Measurements from ENCODE around the gene CXCR1. TPM values are rescaled to one million over a fixed set of nuclear protein-coding genes. Genes with fewer than 3 reads are reported as not detected.

The CXCR1 gene
- total RNA-seq, 2 experiments from 2014 or later = 0.08 TPM; not detected in 1

DNA sequence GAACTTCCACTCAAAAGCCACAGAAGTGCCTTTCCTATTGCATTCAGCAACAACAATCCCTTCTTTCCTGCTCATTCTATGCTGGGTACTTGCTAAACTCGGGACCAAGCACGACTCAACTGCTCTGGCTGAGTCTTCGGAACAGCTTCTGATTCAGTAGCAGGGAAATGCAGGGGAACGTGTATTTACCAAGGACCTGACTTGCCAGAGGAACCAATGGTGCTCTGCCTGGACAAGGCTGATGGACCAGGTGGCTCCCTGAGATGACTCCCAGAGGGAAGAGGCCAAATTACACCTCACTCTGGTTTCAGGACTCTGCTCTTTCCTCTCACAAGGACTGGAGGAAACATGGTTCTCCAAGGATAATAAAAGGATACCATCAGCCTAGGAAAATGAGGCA is 28.7 kb downstream of the CXCR1 start:
- DNase-seq = no peak
- H3K27ac Mint-ChIP-seq = no peak overlapping the region
- peaks cover 40% of the 10 kb centered on the region for H3K27me3 Mint-ChIP-seq
- intact Hi-C loops (cut with DNase I, micrococcal nuclease) = no loop called here
- Histone ChIP-seq H3K27ac (ENCODE audit: low read depth in 1 of 2, low read length in 2 of 2) (no peak overlapping the region), H3K36me3 (ENCODE audit: insufficient read depth, low read length) (no peaks in the 10 kb centered on the region), H3K9me3 (ENCODE audit: control insufficient read depth in 1 of 2, insufficient read depth in 1 of 2, low read length in 2 of 2) (no peaks in the 10 kb centered on the region), H3K4me3 (ENCODE audit: low read length) (no peak overlapping the region), H3K4me1 (ENCODE audit: insufficient read depth, low read length) (no peaks in the 10 kb centered on the region), H3K27me3 (ENCODE audit: control insufficient read depth in 1 of 2, insufficient read depth in 2 of 2, low read length in 2 of 2) (peaks cover 9 to 15% of the 10 kb centered on the region in 2 experiments)
- ATAC-seq (ENCODE audit: poor library complexity) = no peak
- TF ChIP-seq, protein P1, sequence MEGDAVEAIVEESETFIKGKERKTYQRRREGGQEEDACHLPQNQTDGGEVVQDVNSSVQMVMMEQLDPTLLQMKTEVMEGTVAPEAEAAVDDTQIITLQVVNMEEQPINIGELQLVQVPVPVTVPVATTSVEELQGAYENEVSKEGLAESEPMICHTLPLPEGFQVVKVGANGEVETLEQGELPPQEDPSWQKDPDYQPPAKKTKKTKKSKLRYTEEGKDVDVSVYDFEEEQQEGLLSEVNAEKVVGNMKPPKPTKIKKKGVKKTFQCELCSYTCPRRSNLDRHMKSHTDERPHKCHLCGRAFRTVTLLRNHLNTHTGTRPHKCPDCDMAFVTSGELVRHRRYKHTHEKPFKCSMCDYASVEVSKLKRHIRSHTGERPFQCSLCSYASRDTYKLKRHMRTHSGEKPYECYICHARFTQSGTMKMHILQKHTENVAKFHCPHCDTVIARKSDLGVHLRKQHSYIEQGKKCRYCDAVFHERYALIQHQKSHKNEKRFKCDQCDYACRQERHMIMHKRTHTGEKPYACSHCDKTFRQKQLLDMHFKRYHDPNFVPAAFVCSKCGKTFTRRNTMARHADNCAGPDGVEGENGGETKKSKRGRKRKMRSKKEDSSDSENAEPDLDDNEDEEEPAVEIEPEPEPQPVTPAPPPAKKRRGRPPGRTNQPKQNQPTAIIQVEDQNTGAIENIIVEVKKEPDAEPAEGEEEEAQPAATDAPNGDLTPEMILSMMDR (IDR thresholded peaks at IDR 0.05) = no peak
- no peaks in the 10 kb centered on the region for H3K36me3 Mint-ChIP-seq (ENCODE audit: low read depth)
- H3K4me3 Mint-ChIP-seq = no peak overlapping the region
- ChIA-PET POLR2A (no interaction called here), CTCF (no interaction called here)
- H3K4me1 Mint-ChIP-seq (ENCODE audit: low read depth) = no peaks in the 10 kb centered on the region
- H3K9me3 Mint-ChIP-seq = no peaks in the 10 kb centered on the region

- ATAC-seq (ENCODE audit: poor library complexity) (no peak), DNase-seq (no peak)
- ChIA-PET POLR2A (no interaction called here), CTCF (no interaction called here)
- no peaks in the 10 kb centered on the region for H3K36me3 Mint-ChIP-seq (ENCODE audit: low read depth)
- H3K9me3 Mint-ChIP-seq = no peaks in the 10 kb centered on the region
- H3K4me3 Mint-ChIP-seq = no peak overlapping the region
- Histone ChIP-seq H3K27me3 (ENCODE audit: control insufficient read depth in 1 of 2, insufficient read depth in 2 of 2, low read length in 2 of 2) (peaks cover 9 to 15% of the 10 kb centered on the region in 2 experiments), H3K36me3 (ENCODE audit: insufficient read depth, low read length) (no peaks in the 10 kb centered on the region), H3K4me1 (ENCODE audit: insufficient read depth, low read length) (no peaks in the 10 kb centered on the region), H3K9me3 (ENCODE audit: control insufficient read depth in 1 of 2, insufficient read depth in 1 of 2, low read length in 2 of 2) (no peaks in the 10 kb centered on the region), H3K4me3 (ENCODE audit: low read length) (no peak overlapping the region), H3K27ac (ENCODE audit: low read depth in 1 of 2, low read length in 2 of 2) (no peak overlapping the region)
- TF ChIP-seq, protein P1 (IDR thresholded peaks at IDR 0.05) = no peak
- peaks cover 40% of the 10 kb centered on the region for H3K27me3 Mint-ChIP-seq
- H3K4me1 Mint-ChIP-seq (ENCODE audit: low read depth) = no peaks in the 10 kb centered on the region
- H3K27ac Mint-ChIP-seq = no peak overlapping the region
- intact Hi-C loops (cut with DNase I, micrococcal nuclease) = no loop called here
These were observed 29.2 kb downstream of the CXCR1 start for GRCh38 chr2:218137514-218137913.

DNA sequence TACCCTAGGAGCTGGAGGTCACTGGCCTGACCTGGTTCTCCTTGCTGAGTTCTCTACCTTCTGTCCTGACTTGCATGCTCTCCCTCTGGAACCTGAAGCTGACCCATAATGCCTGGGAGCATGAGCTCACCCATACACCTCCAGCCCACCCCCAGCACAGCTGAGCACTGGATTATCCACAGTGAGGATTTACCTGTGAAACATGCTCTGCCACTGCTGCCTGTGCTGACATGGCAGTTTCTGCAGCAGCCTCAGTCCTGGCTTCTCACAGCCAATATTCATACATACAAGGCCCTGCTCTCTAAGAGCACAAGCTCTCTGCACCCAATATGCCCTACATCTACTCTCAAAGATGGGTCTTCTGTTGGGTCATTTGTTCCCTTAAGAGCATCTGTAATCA is 35.9 kb downstream of the CXCR1 start:
- Histone ChIP-seq H3K4me3 (ENCODE audit: low read length) (no peak overlapping the region), H3K9me3 (ENCODE audit: control insufficient read depth in 1 of 2, insufficient read depth in 1 of 2, low read length in 2 of 2) (no peaks in the 10 kb centered on the region), H3K27me3 (ENCODE audit: control insufficient read depth in 1 of 2, insufficient read depth in 2 of 2, low read length in 2 of 2) (peaks cover 0 to 5% of the 10 kb centered on the region in 2 experiments), H3K27ac (ENCODE audit: low read depth in 1 of 2, low read length in 2 of 2) (no peak overlapping the region), H3K36me3 (ENCODE audit: insufficient read depth, low read length) (no peaks in the 10 kb centered on the region), H3K4me1 (ENCODE audit: insufficient read depth, low read length) (no peaks in the 10 kb centered on the region)
- Mint-ChIP-seq H3K27ac (no peak overlapping the region), H3K4me3 (no peak overlapping the region), H3K4me1 (ENCODE audit: low read depth) (peaks cover under 1% of the 10 kb centered on the region), H3K36me3 (ENCODE audit: low read depth) (no peaks in the 10 kb centered on the region), H3K27me3 (peaks cover 31% of the 10 kb centered on the region), H3K9me3 (no peaks in the 10 kb centered on the region)
- DNase-seq (no peak), ATAC-seq (ENCODE audit: poor library complexity) (no peak)
- intact Hi-C loops (cut with DNase I, micrococcal nuclease) = no loop called here
- POLR2A ChIA-PET = no interaction called here
- CTCF ChIA-PET = no interaction called here
- TF ChIP-seq, protein P1 (IDR thresholded peaks at IDR 0.05) = no peak

Measured in CD4-positive, alpha-beta T cell (primary cell).